Mesenchymal stem cell (in vitro differentiated cells and primary cell): ENCODE results near the gene ELK1.
"Not testable (repeated sequence)": the region's sequence is repeated elsewhere in the genome, so short reads cannot be mapped to it uniquely, and the experiment has no call there.

Experiments
- DNase-seq: peaks from one replicate; pipeline ENCODE4 v3.0.0-alpha.2; 2013
- H2AFZ ChIP-seq: one replicate; pipeline ENCODE4 v1.6.1; 2013; ENCODE audit warnings: low read depth, mild to moderate bottlenecking, control low read depth, inconsistent platforms, low read length, moderate library complexity
- H2AK5ac ChIP-seq: 2 replicates; pipeline ENCODE4 v1.6.1; 2013; ENCODE audit warnings: low read length, moderate library complexity, mild to moderate bottlenecking, inconsistent platforms; ENCODE audit not compliant: severe bottlenecking
- H2BK120ac ChIP-seq: one replicate; pipeline ENCODE4 v1.6.1; 2013; ENCODE audit warnings: low read depth, mild to moderate bottlenecking, inconsistent platforms, low read length, moderate library complexity
- H2BK12ac ChIP-seq, 2 experiments: one replicate each; pipeline ENCODE4 v1.6.1; 2013; ENCODE audit warnings: inconsistent platforms in 2 of 2, low read length in 2 of 2, mild to moderate bottlenecking in 2 of 2, moderate library complexity in 2 of 2, control low read depth in 1 of 2
- H2BK15ac ChIP-seq: one replicate; pipeline ENCODE4 v1.6.1; 2013; ENCODE audit warnings: mild to moderate bottlenecking, low read depth, inconsistent platforms; ENCODE audit not compliant: poor library complexity, severe bottlenecking
- H2BK5ac ChIP-seq: 2 replicates; pipeline ENCODE4 v1.6.1; 2013; ENCODE audit warnings: low read depth, mild to moderate bottlenecking, low read length, control low read depth, inconsistent platforms; ENCODE audit not compliant: poor library complexity, severe bottlenecking
- H3K14ac ChIP-seq, 2 experiments: one replicate each; pipeline ENCODE4 v1.6.1; 2013; ENCODE audit warnings: inconsistent platforms in 2 of 2, low read length in 2 of 2, control low read depth in 1 of 2, mild to moderate bottlenecking in 1 of 2, moderate library complexity in 1 of 2
- H3K18ac ChIP-seq, 2 experiments: one replicate each; pipeline ENCODE4 v1.6.1; 2013; ENCODE audit warnings: inconsistent platforms in 2 of 2, low read length in 2 of 2, control low read depth in 1 of 2, low read depth in 1 of 2, mild to moderate bottlenecking in 1 of 2
- H3K23ac ChIP-seq, 2 experiments: one replicate each; pipeline ENCODE4 v1.6.1; 2013; ENCODE audit warnings: inconsistent platforms in 2 of 2, low read length in 2 of 2, mild to moderate bottlenecking in 2 of 2, moderate library complexity in 2 of 2, control low read depth in 1 of 2
- H3K27ac ChIP-seq: 2 replicates; pipeline ENCODE4 v1.5.1; 2013; ENCODE audit warnings: mild to moderate bottlenecking, moderate library complexity, low read length, control low read depth, inconsistent platforms; ENCODE audit not compliant: poor library complexity, severe bottlenecking
- H3K27me3 ChIP-seq, 2 experiments: 2 replicates each; pipeline versions ENCODE4 v1.6.1 to v1.7.0; 2013; ENCODE audit warnings: low read length in 2 of 2, mild to moderate bottlenecking in 2 of 2, moderate library complexity in 2 of 2, control low read depth in 1 of 2, inconsistent platforms in 1 of 2; ENCODE audit not compliant: control insufficient read depth in 1 of 2, insufficient read depth in 1 of 2
- H3K36me3 ChIP-seq, 2 experiments: 2 replicates each; pipeline versions ENCODE4 v1.6.1 to v1.7.0; 2013; ENCODE audit warnings: low read length in 2 of 2, control low read depth in 1 of 2, inconsistent platforms in 1 of 2, low read depth in 1 of 2, mild to moderate bottlenecking in 1 of 2; ENCODE audit not compliant: insufficient read depth in 2 of 2, control insufficient read depth in 1 of 2
- H3K4ac ChIP-seq, 2 experiments: one replicate each; pipeline ENCODE4 v1.6.1; 2013; ENCODE audit warnings: inconsistent platforms in 2 of 2, low read length in 2 of 2, mild to moderate bottlenecking in 2 of 2, moderate library complexity in 2 of 2, control low read depth in 1 of 2, low read depth in 1 of 2
- H3K4me1 ChIP-seq: 2 replicates; pipeline ENCODE4 v1.6.1; 2013; ENCODE audit warnings: low read depth, low read length, control low read depth; ENCODE audit not compliant: control insufficient read depth, insufficient read depth
- H3K4me2 ChIP-seq: 2 replicates; pipeline ENCODE4 v1.6.1; 2013; ENCODE audit warnings: low read length, mild to moderate bottlenecking, inconsistent platforms; ENCODE audit not compliant: poor library complexity, severe bottlenecking
- H3K4me3 ChIP-seq, 2 experiments: 2 replicates each; pipeline versions ENCODE4 v1.5.1 to v1.7.0; 2013; ENCODE audit warnings: low read length in 2 of 2, mild to moderate bottlenecking in 2 of 2, control low read depth in 1 of 2, low read depth in 1 of 2; ENCODE audit not compliant: insufficient read depth in 1 of 2
- H3K79me1 ChIP-seq: replicated peaks from 2 replicates; pipeline ENCODE4 v1.6.1; 2013; ENCODE audit warnings: mild to moderate bottlenecking, control low read depth, low read length, inconsistent platforms; ENCODE audit not compliant: poor library complexity, severe bottlenecking
- H3K9ac ChIP-seq: 2 replicates; pipeline ENCODE4 v1.7.0; 2013; ENCODE audit warnings: mild to moderate bottlenecking, low read length, moderate library complexity
- H3K9me3 ChIP-seq: 2 replicates; pipeline ENCODE4 v1.7.0; 2013; ENCODE audit warnings: mild to moderate bottlenecking, low read length; ENCODE audit not compliant: control insufficient read depth
- H4K8ac ChIP-seq: one replicate; pipeline ENCODE4 v1.6.1; 2013; ENCODE audit warnings: inconsistent platforms, mild to moderate bottlenecking, low read length, moderate library complexity
- H4K91ac ChIP-seq: one replicate; pipeline ENCODE4 v1.6.1; 2013; ENCODE audit warnings: mild to moderate bottlenecking, low read length, inconsistent platforms
- WGBS: methylation state at CpG from one replicate; pipeline ENCODE4 v1.1.7; 2013; ENCODE audit warnings: mixed read lengths; 5-methylcytosine and 5-hydroxymethylcytosine counted together

ELK1 gene

DNA sequence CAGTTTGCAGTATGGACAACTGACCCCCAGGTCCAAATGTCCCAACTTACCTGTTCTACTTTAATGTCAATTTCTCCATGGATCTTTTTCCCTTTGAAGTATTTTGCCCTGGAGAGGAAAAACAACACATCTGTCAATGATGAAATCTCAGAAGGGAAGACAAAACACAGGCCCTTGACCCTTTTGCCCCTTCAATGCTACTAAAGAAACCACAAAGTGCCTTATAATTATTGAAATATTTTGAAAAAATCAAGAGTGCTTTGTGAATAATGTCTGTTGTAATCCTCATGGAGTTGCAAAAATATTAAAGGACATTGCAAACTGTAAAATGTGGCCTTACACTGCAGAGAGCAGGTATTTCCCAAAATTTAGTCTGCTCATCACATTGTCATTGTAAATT is 43.3 kb downstream of the ELK1 start:
- Histone ChIP-seq H4K8ac (no peak overlapping the region), H4K91ac (no peak overlapping the region), H3K9ac (no peak overlapping the region), H3K27me3 (peaks cover 12 to 51% of the 10 kb centered on the region in 2 experiments), H2AFZ (no peak overlapping the region), H3K9me3 (peaks cover 15% of the 10 kb centered on the region), H2AK5ac (no peak overlapping the region), H3K18ac (no peak overlapping the region), H3K4me3 (no peak overlapping the region), H3K36me3 (no peaks in the 10 kb centered on the region), H3K79me1 (no peaks in the 10 kb centered on the region), H2BK5ac (no peak overlapping the region), H3K23ac (no peak overlapping the region), H3K27ac (no peak overlapping the region), H3K4me2 (no peak overlapping the region), H2BK15ac (no peak overlapping the region), H3K14ac (no peak overlapping the region), H2BK120ac (no peak overlapping the region), H2BK12ac (no peak overlapping the region), H3K4ac (no peak overlapping the region), H3K4me1 (peaks cover 2% of the 10 kb centered on the region)
- DNase-seq: peak; percentile 22

DNA sequence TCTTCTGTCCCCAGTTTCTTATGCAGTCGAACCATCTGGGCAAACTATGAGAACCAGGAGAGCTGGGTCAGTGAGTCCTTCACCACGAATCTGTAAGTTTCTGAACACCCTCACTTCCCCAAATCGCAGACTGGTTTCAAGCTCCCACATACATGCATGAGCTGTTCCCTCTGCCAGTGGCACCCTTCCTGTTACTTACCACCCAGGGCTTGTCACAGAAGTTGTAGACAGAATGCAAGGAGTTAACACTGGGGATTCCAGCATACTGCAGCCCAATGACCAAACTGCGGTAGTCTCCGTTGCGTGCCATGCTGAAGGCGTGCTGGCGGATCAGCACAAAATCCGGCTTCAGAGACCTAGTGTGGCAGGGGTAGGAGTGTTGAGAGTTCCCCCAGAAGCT is 45.3 kb downstream of the ELK1 start:
- Histone ChIP-seq H3K14ac (no peak overlapping the region), H3K4me1 (peaks cover 2% of the 10 kb centered on the region), H3K18ac (no peak overlapping the region), H3K23ac (no peak overlapping the region), H2AK5ac (no peak overlapping the region), H4K91ac (no peak overlapping the region), H2BK15ac (no peak overlapping the region), H3K36me3 (no peaks in the 10 kb centered on the region), H3K9ac (no peak overlapping the region), H3K9me3 (peaks cover 13% of the 10 kb centered on the region), H2BK120ac (no peak overlapping the region), H2BK5ac (no peak overlapping the region), H3K27me3 (peaks cover 12 to 38% of the 10 kb centered on the region in 2 experiments), H3K79me1 (no peaks in the 10 kb centered on the region), H2AFZ (no peak overlapping the region), H4K8ac (no peak overlapping the region), H3K4me2 (no peak overlapping the region), H3K4ac (no peak overlapping the region), H2BK12ac (no peak overlapping the region), H3K27ac (no peak overlapping the region), H3K4me3 (no peak overlapping the region)
- 91% methylated on average over 9 of the region's 9 CpGs for WGBS
- DNase-seq: no peak

DNA sequence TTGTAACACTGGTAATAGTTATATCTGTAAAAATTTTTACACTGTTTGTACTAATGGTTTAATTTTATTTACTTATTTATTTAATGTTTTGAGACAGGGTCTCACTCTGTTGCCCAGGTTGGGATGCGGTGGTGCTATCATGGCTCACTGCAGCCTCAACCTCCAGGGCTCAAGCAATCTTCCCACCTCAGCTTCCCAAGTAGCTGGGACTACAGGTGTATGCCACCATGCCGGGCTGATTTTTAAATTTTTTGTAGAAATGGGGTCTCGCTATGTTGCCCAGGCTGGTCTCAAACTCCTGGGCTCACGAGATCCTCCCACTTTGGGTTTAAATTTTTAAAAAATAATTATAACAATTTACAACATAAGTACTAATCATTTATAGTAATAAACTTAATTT is 47.2 kb downstream of the ELK1 start:
- H3K18ac ChIP-seq, H2AFZ ChIP-seq, H3K14ac ChIP-seq, H4K91ac ChIP-seq, H3K4me2 ChIP-seq, H3K36me3 ChIP-seq, H3K4ac ChIP-seq, H2AK5ac ChIP-seq, H3K23ac ChIP-seq, H2BK15ac ChIP-seq, H3K27ac ChIP-seq, H3K4me1 ChIP-seq, H2BK5ac ChIP-seq, H4K8ac ChIP-seq, H3K9ac ChIP-seq, H2BK120ac ChIP-seq, H3K4me3 ChIP-seq, H2BK12ac ChIP-seq, H3K79me1 ChIP-seq, DNase-seq: not testable (repeated sequence)
- peaks cover 18% of the 10 kb centered on the region for H3K9me3 ChIP-seq
- 100% methylated on average over 1 of the region's 4 CpGs for WGBS
- H3K27me3 ChIP-seq: peaks cover 9 to 19% of the 10 kb centered on the region in 2 experiments

DNA sequence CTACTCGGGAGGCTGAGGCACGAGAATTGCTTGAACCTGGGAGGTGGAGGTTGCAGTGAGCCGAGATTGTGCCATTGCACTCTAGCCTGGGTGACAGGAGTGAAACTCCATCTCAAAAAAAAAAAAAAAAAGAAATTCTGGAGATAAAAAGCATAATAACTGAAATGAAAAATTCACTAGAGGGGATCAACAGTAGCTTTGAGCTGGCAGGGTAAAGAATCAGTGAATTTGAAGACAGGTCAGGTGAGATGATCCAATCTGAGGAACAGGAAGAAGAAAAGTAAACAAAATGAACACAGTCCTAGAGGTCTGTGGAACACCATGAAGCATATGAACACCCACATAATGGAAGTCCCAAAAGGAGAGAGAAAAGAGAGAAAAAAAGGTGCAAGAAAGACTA is 53.1 kb downstream of the ELK1 start:
- Histone ChIP-seq H3K36me3 (no peaks in the 10 kb centered on the region), H3K9me3 (peaks cover 26% of the 10 kb centered on the region), H2AK5ac (no peak overlapping the region), H3K23ac (no peak overlapping the region), H2BK120ac (no peak overlapping the region), H2BK5ac (no peak overlapping the region), H3K14ac (no peak overlapping the region), H3K27ac (no peak overlapping the region), H3K4me2 (no peak overlapping the region), H3K4me3 (no peak overlapping the region), H3K27me3 (no peaks in the 10 kb centered on the region), H3K18ac (no peak overlapping the region), H3K79me1 (no peaks in the 10 kb centered on the region), H4K91ac (no peak overlapping the region), H3K4ac (no peak overlapping the region), H3K9ac (no peak overlapping the region), H2BK15ac (no peak overlapping the region), H2AFZ (no peak overlapping the region), H4K8ac (no peak overlapping the region), H2BK12ac (no peak overlapping the region), H3K4me1 (no peaks in the 10 kb centered on the region)
- DNase-seq: no peak
- WGBS: no CpG with 5 or more reads among the region's 3 CpGs
